Measurements from ENCODE around the gene HPCA. TPM values are rescaled to one million over a fixed set of nuclear protein-coding genes. Genes with fewer than 3 reads are reported as not detected.

The HPCA gene
- total RNA-seq, 1 experiment from 2014 or later, result 1.2 TPM

GRCh38 chr1:32915766-32916706, 29.7 kb downstream of the HPCA start:
- DNase-seq, result no peak
- H4K20me1 ChIP-seq (ENCODE audit: control insufficient read depth, insufficient read depth, insufficient read length), result no peaks in the 10 kb centered on the region
- no peaks in the 10 kb centered on the region for H3K4me1 Mint-ChIP-seq
- no peak overlapping the region for H2BK12ac ChIP-seq (ENCODE audit: insufficient read length, low read depth, low read length)
- no peak overlapping the region for H4K91ac ChIP-seq (ENCODE audit: insufficient read length, low read depth, low read length)
- no peak overlapping the region for H3K56ac ChIP-seq (ENCODE audit: insufficient read length, low read depth, low read length)
- H3K27ac Mint-ChIP-seq, result no peak overlapping the region
- H3K79me1 ChIP-seq (ENCODE audit: insufficient read depth, low read depth, low read length, poor library complexity, severe bottlenecking), result no peaks in the 10 kb centered on the region
- no peaks in the 10 kb centered on the region for H3K23me2 ChIP-seq (ENCODE audit: insufficient read length, low read depth, low read length, poor library complexity, severe bottlenecking)
- H3K4me1 ChIP-seq (ENCODE audit: insufficient read depth, low read length), result no peaks in the 10 kb centered on the region
- no CpG with 5 or more reads among the region's 12 CpGs for WGBS (ENCODE audit: extremely low coverage, insufficient read length, low lambda C conversion rate)
- H3K18ac ChIP-seq (ENCODE audit: insufficient read length, low read depth, low read length), result no peak overlapping the region
- H4K5ac ChIP-seq (ENCODE audit: insufficient read length, low read depth, low read length), result no peak overlapping the region
- no peak overlapping the region for H3K27ac ChIP-seq (ENCODE audit: insufficient read length, low read depth, low read length)
- H2BK5ac ChIP-seq (ENCODE audit: insufficient read length, low read length), result no peak overlapping the region
- TF ChIP-seq CTCF (conservative IDR thresholded peaks at IDR 0.05), result no peak
- no peak overlapping the region for H2AK5ac ChIP-seq (ENCODE audit: insufficient read length, low read length)
- no peak overlapping the region for H2BK120ac ChIP-seq (ENCODE audit: low read depth, low read length, poor library complexity, severe bottlenecking)
- H3K27me3 Mint-ChIP-seq (ENCODE audit: low read depth), result peaks cover 25% of the 10 kb centered on the region
- no peak overlapping the region for H3K9ac ChIP-seq (ENCODE audit: extremely low read depth, insufficient read length, low read length)
- no peak overlapping the region for H3K4ac ChIP-seq (ENCODE audit: low read depth, low read length)
- no peak overlapping the region for H3K23ac ChIP-seq (ENCODE audit: insufficient read length, low read depth, low read length)
- H3K79me2 ChIP-seq (ENCODE audit: insufficient read depth, low read length), result no peaks in the 10 kb centered on the region
- H3K9me3 ChIP-seq (ENCODE audit: control insufficient read depth, low read depth, low read length), result no peaks in the 10 kb centered on the region
- no peaks in the 10 kb centered on the region for H3K9me3 Mint-ChIP-seq
- H4K8ac ChIP-seq (replicated peaks; ENCODE audit: insufficient read length, low read depth, low read length), result no peak overlapping the region
- no peak overlapping the region for H3K4me3 Mint-ChIP-seq
- H3T11ph ChIP-seq (ENCODE audit: low read length), result no peak overlapping the region
- no peak overlapping the region for H3K4me2 ChIP-seq (ENCODE audit: insufficient read depth, insufficient read length, low read length)
- H2BK20ac ChIP-seq (ENCODE audit: low read depth, low read length, poor library complexity, severe bottlenecking), result no peak overlapping the region
- no peak overlapping the region for H2BK15ac ChIP-seq (ENCODE audit: low read depth, low read length)
- H3K27me3 ChIP-seq (ENCODE audit: insufficient read depth, low read length), result no peaks in the 10 kb centered on the region
- no peak overlapping the region for H2AFZ ChIP-seq (ENCODE audit: low read length)
- no peaks in the 10 kb centered on the region for H3K36me3 Mint-ChIP-seq (ENCODE audit: insufficient read depth in 1 of 3, low read depth in 3 of 3)
- H3K14ac ChIP-seq (ENCODE audit: insufficient read depth, low read length), result no peak overlapping the region
